Measurements from ENCODE around the gene P2RY11.
A peak's percentile ranks its signal among the peaks of the same experiment; 100 is the strongest.

Gene P2RY11

GRCh38 chr19:10111405-10111811, at the start of gene P2RY11:
TSS of gene P2RY11 (plus strand) at chr19:10111693. CDS start at chr19:10111722, 29 bp downstream.
- DNase-seq (ENCODE audit: low spot score): no peak

- peak; percentile 52 for DNase-seq (ENCODE audit: low spot score)
These were observed 49.7 kb upstream of the P2RY11 start for GRCh38 chr19:10061717-10062310.

- DNase-seq (ENCODE audit: low spot score): no peak
These were observed 43.3 kb upstream of the P2RY11 start for GRCh38 chr19:10068205-10068604.

- no peak for DNase-seq (ENCODE audit: low spot score)
These were observed 42.4 kb upstream of the P2RY11 start for GRCh38 chr19:10069046-10069445.

GRCh38 chr19:10070730-10071446, 40.6 kb upstream of the P2RY11 start:
- DNase-seq (ENCODE audit: low spot score): no peak

GRCh38 chr19:10074153-10074552, 37.3 kb upstream of the P2RY11 start:
- DNase-seq (ENCODE audit: low spot score): no peak

GRCh38 chr19:10076535-10076934, 35.0 kb upstream of the P2RY11 start:
- DNase-seq (ENCODE audit: low spot score): no peak

- no peak for DNase-seq (ENCODE audit: low spot score)
These were observed 33.2 kb upstream of the P2RY11 start for GRCh38 chr19:10078329-10078728.

GRCh38 chr19:10079031-10079453, 32.5 kb upstream of the P2RY11 start:
- DNase-seq (ENCODE audit: low spot score): no peak

- DNase-seq (ENCODE audit: low spot score): no peak
These were observed 27.6 kb upstream of the P2RY11 start for GRCh38 chr19:10083911-10084310.

GRCh38 chr19:10084803-10085202, 26.7 kb upstream of the P2RY11 start:
- no peak for DNase-seq (ENCODE audit: low spot score)

- DNase-seq (ENCODE audit: low spot score): peak; percentile 93
These were observed 25.6 kb upstream of the P2RY11 start, which contains the start of gene SHFL for GRCh38 chr19:10085641-10086590. TSS of gene SHFL (plus strand) at chr19:10086317. CDS start at chr19:10086428, 111 bp downstream.

- no peak for DNase-seq (ENCODE audit: low spot score)
These were observed 24.8 kb upstream of the P2RY11 start for GRCh38 chr19:10086591-10087192.

- DNase-seq (ENCODE audit: low spot score): no peak
These were observed 24.0 kb upstream of the P2RY11 start for GRCh38 chr19:10087296-10088061.

GRCh38 chr19:10088949-10089554, 22.4 kb upstream of the P2RY11 start:
- no peak for DNase-seq (ENCODE audit: low spot score)

- DNase-seq (ENCODE audit: low spot score): no peak
These were observed 21.6 kb upstream of the P2RY11 start for GRCh38 chr19:10089801-10090375.

- no peak for DNase-seq (ENCODE audit: low spot score)
These were observed 20.2 kb upstream of the P2RY11 start for GRCh38 chr19:10091370-10091687.

- DNase-seq (ENCODE audit: low spot score): no peak
These were observed 19.4 kb upstream of the P2RY11 start for GRCh38 chr19:10091895-10092641.

- DNase-seq (ENCODE audit: low spot score): no peak
These were observed 18.7 kb upstream of the P2RY11 start for GRCh38 chr19:10092648-10093294.
